Mucosa of descending colon (tissue), 3 donors: ENCODE data around the gene LPIN2. TPM values are rescaled to one million over a fixed set of nuclear protein-coding genes. Genes with fewer than 3 reads are reported as not detected.

ENCODE experiments used
- ATAC-seq: fragments of 200-7000 bp; cut with Tn5 transposase; one replicate; pipeline ENCODE4 v1.9.1; 2020; ENCODE audit warnings: mild to moderate bottlenecking, moderate library complexity
- DNase-seq, 3 donors: peaks; one replicate each; pipeline ENCODE4 v3.0.0-alpha.2; 2020
- H3K36me3 ChIP-seq: fragments of 200-600 bp; one replicate; pipeline ENCODE4 v1.8.0; 2021; ENCODE audit warnings: low read depth, mild to moderate bottlenecking
- H3K4me1 ChIP-seq: fragments of 200-600 bp; one replicate; pipeline ENCODE4 v1.8.0; 2021; ENCODE audit warnings: low read depth, mild to moderate bottlenecking
- H3K4me3 ChIP-seq: fragments of 200-600 bp; one replicate; pipeline ENCODE4 v1.8.0; 2021; ENCODE audit warnings: mild to moderate bottlenecking
- H3K9me3 ChIP-seq: fragments of 200-600 bp; one replicate; pipeline ENCODE4 v1.8.0; 2021; ENCODE audit warnings: mild to moderate bottlenecking
- intact Hi-C, 2 donors: fragments of 100-400 bp; cut with DNase I in 1 of 2; cut with micrococcal nuclease in 1 of 2; formaldehyde crosslinking; loops; one replicate each; pipeline versions ENCODE4 v1.11.0 to v1.11.1; 2022; cut with DNase I, micrococcal nuclease
- total RNA-seq, 3 donors: library from RNA; stranded (reverse); fragmentation: NEBNext Ultra II Directional in 2 of 3; extraction: Animal tissue kit (Norgen Biotek cat#: 25700) in 2 of 3; gene quantifications; one replicate each; pipeline versions ENCODE4 v1.2.1 to v1.2.4, GENCODE V29; 2021 to 2023
- TF ChIP-seq, protein P1 (sequence below): fragments of 200-600 bp; IDR thresholded peaks from one replicate; pipeline ENCODE4 v1.8.0; 2022; ENCODE audit warnings: antibody characterized with exemption, mild to moderate bottlenecking
- donor health status: DM: no; HTN: no; CAD: no; lungs with moderate emphysema.
- donor health status: DM: no; HTN: no; CAD: no.
- donor health status: DM: no; HTN: yes; CAD: no.

LPIN2 gene
- total RNA-seq, 3 donors from 2014 or later, result 52.9 to 60.8 (median 59.2) TPM

GRCh38 chr18:3041843-3042242, 28.9 kb upstream of the LPIN2 start:
- Histone ChIP-seq H3K36me3 (no peaks in the 10 kb centered on the region), H3K4me3 (no peak overlapping the region), H3K9me3 (no peaks in the 10 kb centered on the region), H3K4me1 (peaks cover 23% of the 10 kb centered on the region)
- DNase-seq (no peak), ATAC-seq (no peak)
- TF ChIP-seq, protein P1, sequence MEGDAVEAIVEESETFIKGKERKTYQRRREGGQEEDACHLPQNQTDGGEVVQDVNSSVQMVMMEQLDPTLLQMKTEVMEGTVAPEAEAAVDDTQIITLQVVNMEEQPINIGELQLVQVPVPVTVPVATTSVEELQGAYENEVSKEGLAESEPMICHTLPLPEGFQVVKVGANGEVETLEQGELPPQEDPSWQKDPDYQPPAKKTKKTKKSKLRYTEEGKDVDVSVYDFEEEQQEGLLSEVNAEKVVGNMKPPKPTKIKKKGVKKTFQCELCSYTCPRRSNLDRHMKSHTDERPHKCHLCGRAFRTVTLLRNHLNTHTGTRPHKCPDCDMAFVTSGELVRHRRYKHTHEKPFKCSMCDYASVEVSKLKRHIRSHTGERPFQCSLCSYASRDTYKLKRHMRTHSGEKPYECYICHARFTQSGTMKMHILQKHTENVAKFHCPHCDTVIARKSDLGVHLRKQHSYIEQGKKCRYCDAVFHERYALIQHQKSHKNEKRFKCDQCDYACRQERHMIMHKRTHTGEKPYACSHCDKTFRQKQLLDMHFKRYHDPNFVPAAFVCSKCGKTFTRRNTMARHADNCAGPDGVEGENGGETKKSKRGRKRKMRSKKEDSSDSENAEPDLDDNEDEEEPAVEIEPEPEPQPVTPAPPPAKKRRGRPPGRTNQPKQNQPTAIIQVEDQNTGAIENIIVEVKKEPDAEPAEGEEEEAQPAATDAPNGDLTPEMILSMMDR, result no peak
- intact Hi-C loops, result no loop called here

- intact Hi-C loops, result no loop called here
Measured at GRCh38 chr18:3040881-3041280, 27.9 kb upstream of the LPIN2 start.

DNA sequence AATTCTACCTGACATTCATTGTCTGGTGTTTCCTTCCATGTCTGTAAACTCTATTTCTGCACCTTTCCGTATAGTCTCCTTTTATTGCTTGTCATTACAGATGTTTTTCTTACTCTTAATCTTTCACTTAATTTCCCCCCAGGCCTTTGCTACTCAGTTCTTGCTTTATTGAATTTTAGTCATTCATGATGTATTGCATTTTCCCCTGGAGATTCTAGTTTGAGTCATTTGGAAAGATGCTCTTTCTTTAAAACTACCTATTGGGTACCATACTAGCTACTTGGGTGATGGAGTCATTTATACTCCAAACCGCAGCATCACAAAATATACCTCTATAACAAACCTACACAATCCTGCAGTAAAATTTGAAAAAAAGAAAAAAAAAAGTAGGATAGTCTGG, 27.2 kb upstream of the LPIN2 start:
- Histone ChIP-seq H3K9me3 (no peaks in the 10 kb centered on the region), H3K4me3 (no peak overlapping the region), H3K4me1 (peaks cover 11% of the 10 kb centered on the region), H3K36me3 (no peaks in the 10 kb centered on the region)
- ATAC-seq (no peak), DNase-seq (no peak)
- TF ChIP-seq, protein P1, result no peak
- intact Hi-C loops, result no loop called here

More at GRCh38 chr18:3040881-3041280, 27.9 kb upstream of the LPIN2 start:
- no peak for ATAC-seq
- TF ChIP-seq, protein P1, result no peak
- no peak for DNase-seq
- Histone ChIP-seq H3K9me3 (no peaks in the 10 kb centered on the region), H3K4me1 (peaks cover 19% of the 10 kb centered on the region), H3K4me3 (no peak overlapping the region), H3K36me3 (no peaks in the 10 kb centered on the region)

DNA sequence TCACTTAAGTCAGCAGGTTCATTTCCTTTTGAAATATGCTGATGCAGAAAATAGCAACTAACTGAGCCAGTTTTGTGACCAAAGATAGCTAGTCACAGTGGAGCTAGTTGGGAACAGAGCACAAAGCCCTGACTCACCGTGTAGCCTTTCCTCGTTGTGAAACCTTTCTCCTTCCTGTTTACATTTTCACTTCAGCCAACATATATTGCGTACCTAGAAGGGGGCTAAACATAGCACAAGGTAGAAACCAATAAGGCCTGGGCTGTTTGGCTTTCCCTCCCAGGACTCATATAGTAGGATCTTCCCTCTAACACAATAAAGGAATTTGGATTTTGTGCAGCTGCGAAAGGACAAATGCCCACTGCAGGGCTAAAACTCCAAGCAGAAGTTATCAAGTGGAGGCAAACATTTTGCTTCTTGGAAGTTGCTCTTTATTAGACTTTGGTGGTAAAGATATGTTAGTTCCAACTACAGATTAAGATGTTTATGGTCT, 24.5 kb upstream of the LPIN2 start:
- H3K4me1 ChIP-seq, result peaks cover 4% of the 10 kb centered on the region
- ATAC-seq (peak; percentile 94), DNase-seq (no peak)
- TF ChIP-seq, protein P1, result no peak
- intact Hi-C loops, result no loop called here
- H3K9me3 ChIP-seq, result no peaks in the 10 kb centered on the region
- H3K4me3 ChIP-seq, result no peak overlapping the region
- no peaks in the 10 kb centered on the region for H3K36me3 ChIP-seq

DNA sequence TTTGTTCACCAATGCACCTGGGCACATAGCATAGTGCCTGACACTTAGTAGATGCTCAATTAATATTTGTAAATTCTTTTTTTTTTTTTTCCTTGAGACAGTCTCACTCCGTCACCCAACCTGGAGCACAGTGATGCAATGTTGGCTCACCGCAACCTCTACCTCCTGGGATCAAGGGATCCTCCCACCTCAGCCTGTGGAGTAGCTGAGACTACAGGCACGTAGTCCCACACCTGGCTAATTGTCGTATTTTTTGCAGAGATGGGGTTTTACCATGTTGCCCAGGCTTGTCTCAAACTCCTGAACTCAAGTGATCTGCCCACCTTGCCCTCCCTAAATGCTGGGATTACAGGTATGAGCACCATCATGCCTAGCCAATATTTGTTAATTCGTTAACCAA, 23.2 kb upstream of the LPIN2 start:
- DNase-seq (no peak), ATAC-seq (no peak)
- intact Hi-C loops, result no loop called here
- Histone ChIP-seq H3K4me3 (no peak overlapping the region), H3K36me3 (no peaks in the 10 kb centered on the region), H3K9me3 (no peaks in the 10 kb centered on the region), H3K4me1 (peaks cover 4% of the 10 kb centered on the region)
- TF ChIP-seq, protein P1, result no peak

- Histone ChIP-seq H3K4me3 (no peak overlapping the region), H3K4me1 (peaks cover 4% of the 10 kb centered on the region), H3K36me3 (no peaks in the 10 kb centered on the region), H3K9me3 (no peaks in the 10 kb centered on the region)
- no peak for DNase-seq
- ATAC-seq, result no peak
- intact Hi-C loops, result no loop called here
- TF ChIP-seq, protein P1, result no peak
Measured at GRCh38 chr18:3035635-3036034, 22.7 kb upstream of the LPIN2 start.
